A673 (cell line): ENCODE measurements around the gene POMT2.

Experiments used
- EZH2 ChIP-seq: fragments of 200-600 bp; sonication (generic); IDR thresholded peaks from 2 replicates; pipeline ENCODE4 v1.6.1; 2017; ENCODE audit warnings: borderline replicate concordance, low read depth, mild to moderate bottlenecking, mixed read lengths, antibody characterized with exemption, low read length; ENCODE audit not compliant: poor library complexity, severe bottlenecking
- TF ChIP-seq, protein P1 (sequence below): fragments of 300-800, 200-600 bp; sonication (generic); conservative IDR thresholded peaks from 2 replicates; pipeline ENCODE4 v1.5.1; 2017; ENCODE audit warnings: low read depth, mild to moderate bottlenecking, antibody characterized with exemption, low read length, moderate library complexity, mixed read lengths

DNA sequence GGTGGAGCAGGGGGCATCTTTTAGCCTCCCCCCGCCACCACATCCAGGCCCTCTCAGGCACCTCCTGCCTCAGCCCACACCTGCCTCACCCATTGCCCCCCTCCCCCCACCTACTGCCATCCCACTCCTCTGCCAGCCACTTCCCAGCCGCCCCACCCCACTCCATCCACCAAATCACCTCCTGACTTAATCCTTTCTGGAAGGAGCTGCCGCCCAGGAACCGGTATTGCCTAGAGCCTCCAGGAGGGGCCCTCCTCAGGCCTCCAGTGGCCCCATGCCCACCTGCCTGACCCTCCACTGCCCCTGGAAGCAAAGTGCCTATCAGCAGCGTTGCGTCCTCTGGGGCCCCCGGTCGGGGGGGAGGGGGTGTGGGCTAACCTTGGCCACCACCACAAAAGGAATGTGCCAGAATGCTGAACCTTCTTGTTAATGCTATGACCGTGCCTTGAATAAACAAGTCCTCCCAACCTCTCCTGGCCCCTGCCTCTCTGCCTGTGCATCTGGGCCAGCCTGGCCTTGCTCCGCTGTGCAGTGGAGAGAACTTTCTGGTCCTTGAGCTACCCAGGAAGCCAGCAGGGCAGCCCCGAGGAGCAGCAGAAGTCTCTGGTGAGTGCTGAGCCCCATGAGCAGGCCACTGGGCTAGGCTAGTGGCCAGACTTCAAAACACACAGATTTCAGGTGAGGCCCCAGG, 61.5 kb downstream of the POMT2 start:
- TF ChIP-seq, protein P1, sequence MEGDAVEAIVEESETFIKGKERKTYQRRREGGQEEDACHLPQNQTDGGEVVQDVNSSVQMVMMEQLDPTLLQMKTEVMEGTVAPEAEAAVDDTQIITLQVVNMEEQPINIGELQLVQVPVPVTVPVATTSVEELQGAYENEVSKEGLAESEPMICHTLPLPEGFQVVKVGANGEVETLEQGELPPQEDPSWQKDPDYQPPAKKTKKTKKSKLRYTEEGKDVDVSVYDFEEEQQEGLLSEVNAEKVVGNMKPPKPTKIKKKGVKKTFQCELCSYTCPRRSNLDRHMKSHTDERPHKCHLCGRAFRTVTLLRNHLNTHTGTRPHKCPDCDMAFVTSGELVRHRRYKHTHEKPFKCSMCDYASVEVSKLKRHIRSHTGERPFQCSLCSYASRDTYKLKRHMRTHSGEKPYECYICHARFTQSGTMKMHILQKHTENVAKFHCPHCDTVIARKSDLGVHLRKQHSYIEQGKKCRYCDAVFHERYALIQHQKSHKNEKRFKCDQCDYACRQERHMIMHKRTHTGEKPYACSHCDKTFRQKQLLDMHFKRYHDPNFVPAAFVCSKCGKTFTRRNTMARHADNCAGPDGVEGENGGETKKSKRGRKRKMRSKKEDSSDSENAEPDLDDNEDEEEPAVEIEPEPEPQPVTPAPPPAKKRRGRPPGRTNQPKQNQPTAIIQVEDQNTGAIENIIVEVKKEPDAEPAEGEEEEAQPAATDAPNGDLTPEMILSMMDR: no peak
- no peak for TF ChIP-seq EZH2
